ENCODE results near the gene CDHR3.

The CDHR3 gene

GRCh38 chr7:106053109-106053508 lies 90.0 kb downstream of the CDHR3 start:
- no peak for DNase-seq

- DNase-seq = no peak
Observed at GRCh38 chr7:106054156-106054910, 91.3 kb downstream of the CDHR3 start.

GRCh38 chr7:106054971-106055532 lies 92.0 kb downstream of the CDHR3 start:
- DNase-seq = no peak

GRCh38 chr7:106056513-106057203 lies 93.6 kb downstream of the CDHR3 start:
- DNase-seq = peak; percentile 16

GRCh38 chr7:106057204-106057961 lies 94.3 kb downstream of the CDHR3 start:
- DNase-seq = no peak

DNA sequence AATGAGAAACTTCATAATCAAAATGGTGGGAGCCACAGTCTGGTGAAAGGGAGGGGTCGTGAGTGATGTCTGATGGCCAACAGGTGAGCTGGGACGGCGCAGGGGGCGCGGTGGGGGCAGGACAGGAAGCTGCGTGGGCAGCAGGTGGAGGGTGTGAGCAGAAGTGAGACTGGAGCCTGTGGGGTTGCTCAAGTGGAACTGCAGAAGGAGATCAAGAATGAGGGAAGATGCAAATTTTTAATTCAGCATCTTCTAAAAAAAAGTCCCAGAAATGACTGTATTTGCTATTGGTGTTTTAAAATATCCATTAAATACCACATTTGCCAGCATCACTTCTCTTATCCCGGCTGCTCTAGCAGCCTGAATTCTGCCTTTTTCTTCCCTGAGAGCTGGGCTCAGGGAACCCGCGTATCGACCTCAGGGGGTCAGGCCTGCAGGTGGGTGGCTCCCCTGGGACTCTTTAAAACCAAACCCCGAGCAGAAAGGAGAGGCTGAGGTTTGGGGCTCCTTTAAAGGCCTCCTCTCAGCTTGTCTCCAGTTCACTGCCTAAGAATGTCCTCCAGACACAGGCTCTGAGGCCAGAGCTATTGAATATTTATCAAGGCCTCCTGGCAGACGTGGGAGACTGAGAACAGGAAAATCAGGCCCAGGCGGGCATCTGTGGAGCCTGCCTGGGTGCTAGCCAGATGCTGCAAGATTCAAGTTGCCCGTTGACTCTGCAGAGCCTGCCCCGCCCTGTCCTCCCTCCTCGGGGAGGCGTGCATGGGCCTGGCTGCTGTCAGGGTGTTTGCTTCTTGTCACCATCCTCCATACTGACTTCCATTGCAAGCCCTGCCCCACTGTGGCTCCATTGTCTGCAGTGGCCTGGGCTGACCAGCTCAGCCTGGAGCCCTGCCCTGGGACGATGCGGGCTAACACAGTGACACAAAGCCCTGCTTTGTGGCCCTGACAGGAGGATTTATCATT lies 95.2 kb downstream of the CDHR3 start:
- no peak for DNase-seq

GRCh38 chr7:106058928-106059324 lies 95.9 kb downstream of the CDHR3 start:
- DNase-seq = no peak

- no peak for DNase-seq
Observed at GRCh38 chr7:106059556-106059955, 96.5 kb downstream of the CDHR3 start.

DNA sequence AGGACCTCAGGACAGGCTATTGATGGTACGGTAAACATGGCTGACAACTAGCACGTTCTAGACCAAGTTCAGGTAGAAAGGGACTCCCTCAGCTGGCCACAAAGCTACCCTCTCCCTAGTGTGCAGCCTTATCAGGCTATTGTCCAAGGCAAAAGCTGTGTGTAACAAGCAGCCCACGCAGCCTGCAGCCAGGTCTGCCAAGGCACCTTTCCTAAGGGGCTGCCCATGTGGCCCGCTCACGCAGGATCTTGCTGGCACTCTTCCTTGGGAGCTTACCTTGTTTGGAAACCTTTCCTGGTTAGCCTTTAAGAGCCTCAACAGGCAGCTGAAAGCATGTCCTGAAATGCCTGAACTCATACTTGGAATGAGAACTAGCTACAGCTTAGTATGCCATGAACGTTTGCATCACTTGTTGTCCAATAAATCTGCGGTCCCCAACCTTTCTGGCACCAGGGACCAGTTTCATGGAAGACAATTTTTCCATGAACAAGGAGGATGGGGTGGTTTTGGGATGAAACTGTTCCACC lies 97.4 kb downstream of the CDHR3 start:
- DNase-seq = no peak

GRCh38 chr7:106061301-106061979 lies 98.4 kb downstream of the CDHR3 start:
- DNase-seq = no peak

GRCh38 chr7:106062006-106062405 lies 98.9 kb downstream of the CDHR3 start:
- no peak for DNase-seq

DNA sequence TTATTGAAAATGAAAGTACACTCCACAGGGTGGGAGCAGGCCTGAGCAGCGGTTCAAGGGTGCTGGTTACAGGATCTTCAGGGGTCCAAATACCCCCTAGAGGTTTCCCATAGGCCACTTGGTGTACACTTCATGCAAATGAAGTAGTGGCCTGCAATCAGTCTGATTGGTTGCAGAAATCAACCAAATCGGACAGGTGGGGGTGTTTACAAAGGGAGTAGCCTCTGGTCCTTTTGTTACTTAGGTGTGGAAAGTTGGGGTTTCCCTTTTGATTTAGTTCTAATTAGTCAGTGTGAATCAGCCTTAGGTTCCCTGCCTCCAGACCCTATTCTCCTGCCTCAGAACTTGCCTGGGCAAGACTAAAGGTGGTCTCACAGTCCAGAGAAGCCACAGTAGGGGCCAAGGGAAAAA lies 99.5 kb downstream of the CDHR3 start:
- DNase-seq = no peak

GRCh38 chr7:106063024-106063423 lies 100.0 kb downstream of the CDHR3 start:
- DNase-seq = no peak

DNA sequence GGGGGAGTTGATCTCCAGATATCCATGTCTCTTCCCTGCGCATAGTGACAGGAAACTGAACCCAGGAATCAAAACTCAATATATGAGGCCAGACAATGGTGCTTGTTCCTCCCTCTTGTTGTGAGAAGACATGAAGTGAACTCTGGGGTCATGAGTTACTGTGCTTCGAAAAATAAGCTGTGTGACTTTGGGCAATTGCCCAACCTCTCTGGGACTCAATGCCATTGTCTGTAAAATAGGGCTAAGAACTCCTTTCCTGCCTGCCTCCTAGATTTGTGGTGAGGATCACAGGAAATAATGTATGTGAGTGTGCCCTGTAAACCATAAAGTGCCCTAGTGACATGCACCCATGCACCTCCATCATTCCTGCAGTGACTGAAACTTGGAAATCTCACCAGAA lies 100.6 kb downstream of the CDHR3 start:
- no peak for DNase-seq

DNA sequence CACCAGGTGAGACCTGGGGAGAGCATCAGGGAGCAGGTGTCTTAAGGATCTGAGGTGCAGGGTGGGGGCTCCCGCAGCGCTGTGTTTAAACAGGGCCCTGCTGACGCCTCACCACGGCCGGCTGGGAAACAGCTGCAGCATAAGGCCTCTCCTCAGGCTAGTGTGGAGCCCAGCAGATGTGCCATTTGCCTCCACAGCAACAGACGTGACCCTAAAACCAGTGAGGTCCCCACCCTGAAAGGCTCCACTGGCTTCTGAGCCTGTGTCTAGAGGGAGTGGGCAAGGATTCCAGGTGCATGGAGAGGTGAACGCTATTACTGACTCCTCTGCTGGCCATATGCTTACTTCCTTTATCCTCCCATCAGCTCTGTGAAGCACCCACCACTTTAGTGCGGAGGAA lies 101.3 kb downstream of the CDHR3 start:
- DNase-seq = no peak

DNA sequence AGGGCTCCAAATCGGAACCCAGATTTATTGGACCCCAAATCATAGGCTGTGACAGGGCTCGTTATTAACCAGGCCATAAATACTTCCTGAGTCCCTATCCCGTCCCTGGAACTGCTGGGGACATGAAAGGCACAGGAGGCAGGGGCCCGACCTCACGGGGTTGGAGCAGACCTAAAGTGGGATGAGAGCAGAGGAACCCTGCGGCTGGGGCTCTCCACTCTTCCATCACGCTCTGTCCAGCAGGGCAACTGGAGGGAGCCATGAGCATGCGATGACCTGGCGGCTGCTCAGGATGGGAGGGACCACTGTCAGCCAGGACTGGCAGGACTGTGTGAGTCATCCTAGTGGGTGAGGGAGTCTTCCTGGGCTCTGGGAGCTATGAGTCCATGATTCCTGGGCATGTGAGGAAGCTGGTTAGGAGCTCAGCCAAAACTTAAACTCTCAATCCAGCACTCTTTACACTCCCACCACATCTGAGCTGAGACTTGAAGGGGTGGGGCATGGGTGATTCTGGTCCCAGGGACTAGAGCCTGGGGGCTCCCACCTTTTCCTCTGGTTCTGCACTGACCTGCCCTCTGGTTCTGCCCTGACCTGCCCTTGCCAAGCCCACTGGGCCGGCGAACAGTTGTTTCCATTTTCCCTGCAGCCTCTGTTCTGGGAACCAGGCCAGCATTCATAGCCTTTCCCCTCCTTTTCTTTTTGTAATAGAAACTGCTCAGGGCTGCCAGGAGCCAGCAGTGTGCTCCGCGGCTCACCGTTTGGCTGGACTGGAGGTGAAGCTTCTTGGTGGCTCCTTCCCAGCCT lies 101.9 kb downstream of the CDHR3 start:
- DNase-seq = peak; percentile 66

- DNase-seq = no peak
Observed at GRCh38 chr7:106065575-106066500, 102.8 kb downstream of the CDHR3 start.

DNA sequence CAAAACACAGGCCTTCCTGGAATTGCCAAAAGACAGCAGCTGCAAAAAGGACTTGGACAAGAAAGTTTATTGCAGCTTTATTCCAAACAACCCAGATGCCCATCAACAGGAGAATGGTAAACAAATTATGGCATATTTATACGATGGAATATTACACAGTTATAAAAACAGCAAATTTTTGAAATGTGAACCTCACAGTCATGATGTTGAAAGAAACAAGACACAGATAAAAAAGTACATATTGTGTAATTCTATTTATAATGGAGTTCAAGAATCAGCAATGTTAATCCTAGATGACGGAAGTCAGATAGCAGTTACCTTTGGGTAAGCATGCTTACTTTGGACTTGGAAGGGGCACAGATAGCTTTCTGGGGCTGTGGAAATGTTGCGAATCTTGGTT lies 104.6 kb downstream of the CDHR3 start:
- DNase-seq = no peak

GRCh38 chr7:106068538-106068961 lies 105.5 kb downstream of the CDHR3 start:
- DNase-seq = no peak
